ENCODE measurements around the gene TSPYL1.

DNA sequence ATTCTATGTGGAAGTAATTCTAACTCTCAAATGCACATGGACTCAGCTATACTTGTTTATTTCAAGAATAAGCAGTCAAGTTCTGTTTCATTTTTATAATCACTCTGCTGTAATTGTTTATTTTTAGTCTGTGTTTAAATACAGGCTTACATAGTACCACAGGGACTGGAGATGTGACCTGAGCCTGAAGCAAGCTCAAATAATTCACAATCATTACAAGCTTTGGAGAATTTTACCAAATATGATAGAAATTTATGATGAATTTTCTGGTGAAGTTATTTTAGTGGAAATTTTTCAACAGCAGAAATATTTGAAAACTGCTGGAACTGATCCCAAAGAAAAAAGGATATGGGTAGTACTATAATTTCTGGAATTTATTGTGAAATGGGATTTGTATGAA, 49.4 kb upstream of the TSPYL1 start:
- TF ChIP-seq EP300 (IDR thresholded peaks at IDR 0.05) (no peak), POLR2A (IDR thresholded peaks at IDR 0.05) (no peak)

Measured in suprapubic skin (tissue), 2 donors.